Activated T-cell treated with anti-CD3 and anti-CD28 coated beads for 4 hours (primary cell): ENCODE results near the gene TARS3.
"Not testable (repeated sequence)": the region's sequence is repeated elsewhere in the genome, so short reads cannot be mapped to it uniquely, and the experiment has no call there.

Experiments used
- DNase-seq: peaks from one replicate; pipeline ENCODE4 v3.0.0-alpha.2; 2020

The TARS3 gene

DNA sequence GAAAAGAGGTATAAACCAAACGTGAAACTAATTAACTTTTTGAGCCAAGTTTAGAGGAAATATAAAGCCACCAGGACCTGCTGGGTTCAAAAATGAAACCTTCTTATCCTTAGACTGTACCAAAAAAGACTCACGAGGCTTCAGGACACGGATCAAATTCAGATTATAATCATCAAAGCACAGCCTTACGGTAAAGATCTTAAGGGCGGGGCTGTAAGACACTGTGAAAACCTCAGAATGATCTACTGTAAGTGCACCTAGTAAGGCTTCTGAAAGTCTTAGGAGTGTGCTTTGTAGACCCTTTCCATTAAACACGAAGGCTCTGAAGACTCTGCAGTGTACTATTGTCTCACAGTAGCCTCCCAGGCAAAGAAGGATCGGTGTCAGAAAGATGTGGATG, 26.8 kb downstream of the TARS3 start:
- DNase-seq, result no peak

DNA sequence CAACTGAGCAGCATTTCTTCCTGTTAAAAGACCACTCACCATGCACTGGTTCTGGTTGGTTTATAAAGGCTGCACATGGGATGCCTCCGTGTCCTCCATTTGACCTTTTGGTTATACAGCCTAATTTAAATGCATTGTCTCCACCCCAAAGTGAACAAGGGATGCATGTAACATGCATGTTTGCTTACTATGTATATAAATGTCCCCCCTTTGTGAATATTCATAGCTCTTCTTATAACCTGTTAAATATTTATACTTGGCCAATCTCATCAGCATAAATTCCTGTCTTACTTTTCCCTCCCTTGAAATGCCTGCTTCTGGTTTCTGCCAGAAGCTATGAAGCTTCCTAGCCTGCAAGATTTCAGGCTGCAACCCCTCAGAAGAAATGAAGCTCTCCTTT, 27.4 kb downstream of the TARS3 start:
- DNase-seq, result no peak

DNA sequence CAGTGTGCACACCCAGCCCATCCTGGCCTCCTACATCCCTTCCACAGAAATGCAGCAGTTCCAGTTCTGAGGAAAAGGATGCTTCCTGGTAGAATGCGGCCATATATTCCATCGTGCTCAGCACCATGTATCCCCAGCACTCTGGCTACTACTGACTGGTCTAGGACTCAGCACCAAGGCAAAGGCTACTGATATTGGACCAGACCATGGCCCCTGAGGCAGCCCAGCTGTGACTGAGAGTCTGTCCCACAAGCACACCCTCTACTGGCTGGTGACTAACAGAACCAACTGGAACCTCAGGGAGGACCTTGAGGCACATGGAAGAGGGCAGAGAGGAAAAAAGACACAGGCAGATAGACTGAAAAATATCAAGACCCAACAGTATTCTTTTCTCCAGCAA, 30.0 kb downstream of the TARS3 start:
- no peak for DNase-seq

DNA sequence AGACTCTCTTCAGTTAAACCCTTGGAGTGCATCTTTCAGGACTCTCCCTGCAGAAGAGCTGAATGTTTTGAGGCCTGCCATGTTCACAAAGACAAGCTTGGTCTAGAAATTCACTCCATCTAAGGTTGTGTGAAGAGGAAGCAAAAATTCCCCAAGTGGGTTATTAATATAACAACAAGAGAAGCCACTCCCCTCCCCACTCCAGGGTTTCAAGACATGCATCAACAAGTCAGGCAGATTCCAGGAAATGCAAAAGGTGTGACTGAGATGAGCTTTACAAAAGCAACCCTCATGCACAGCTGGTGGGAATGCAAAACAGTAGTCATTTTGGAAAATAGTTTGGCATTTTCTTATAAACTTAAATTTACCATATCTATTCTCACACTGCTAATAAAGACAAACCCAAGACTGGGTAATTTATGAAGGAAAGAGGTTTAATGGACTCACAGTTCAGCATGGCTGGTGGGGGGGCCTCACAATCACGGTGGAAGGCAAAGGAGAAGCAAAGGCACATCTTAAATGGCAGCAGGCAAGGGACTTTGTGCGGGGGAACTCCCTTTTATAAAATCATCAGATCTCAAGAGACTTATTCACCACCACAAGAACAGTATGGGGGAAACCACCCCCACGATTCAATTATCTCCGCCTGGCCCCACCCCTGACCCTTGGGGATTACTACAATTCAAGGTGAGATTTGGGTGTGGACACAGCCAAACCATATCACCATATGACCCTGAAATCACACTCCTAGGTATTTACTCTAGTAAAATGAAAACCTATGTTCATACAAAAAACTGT, 31.3 kb downstream of the TARS3 start:
- no peak for DNase-seq

DNA sequence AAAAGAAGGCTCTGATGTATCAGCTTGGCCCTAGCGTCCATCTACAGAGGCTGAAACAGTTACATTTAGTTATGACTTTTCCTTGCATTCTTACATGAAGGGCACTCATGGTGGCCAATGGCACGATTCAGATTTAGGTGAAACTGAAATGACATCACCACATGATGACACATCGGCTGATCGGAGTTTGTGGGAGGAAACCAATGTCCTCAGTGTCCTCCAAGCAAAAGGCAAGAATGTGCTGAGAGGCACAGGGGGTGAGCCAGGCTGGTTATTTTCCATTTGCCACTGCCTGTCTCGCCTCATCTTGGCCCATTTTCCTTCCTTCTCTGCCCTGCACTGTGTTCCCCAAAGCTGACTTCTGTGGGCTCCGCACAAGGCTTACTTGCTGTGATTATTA, 34.4 kb downstream of the TARS3 start:
- DNase-seq, result no peak

DNA sequence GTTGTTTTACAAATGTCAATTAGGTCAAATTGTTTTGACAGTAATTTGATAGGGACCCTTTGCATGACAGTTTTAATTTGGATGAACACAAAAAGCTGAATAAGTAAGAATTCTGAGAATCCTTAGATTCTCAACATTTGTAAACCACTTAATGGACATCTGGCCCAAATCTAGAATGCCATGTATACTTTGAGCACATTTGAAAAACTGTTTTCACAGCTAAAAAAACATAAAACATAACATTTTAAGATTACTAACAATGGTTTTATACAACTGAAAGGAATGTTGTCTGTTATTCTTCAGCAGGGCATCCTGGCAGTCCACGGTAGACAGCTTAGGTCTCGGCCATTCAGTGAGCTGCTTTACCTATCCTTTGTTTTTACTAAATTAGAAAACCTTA, 37.6 kb downstream of the TARS3 start:
- no peak for DNase-seq

DNA sequence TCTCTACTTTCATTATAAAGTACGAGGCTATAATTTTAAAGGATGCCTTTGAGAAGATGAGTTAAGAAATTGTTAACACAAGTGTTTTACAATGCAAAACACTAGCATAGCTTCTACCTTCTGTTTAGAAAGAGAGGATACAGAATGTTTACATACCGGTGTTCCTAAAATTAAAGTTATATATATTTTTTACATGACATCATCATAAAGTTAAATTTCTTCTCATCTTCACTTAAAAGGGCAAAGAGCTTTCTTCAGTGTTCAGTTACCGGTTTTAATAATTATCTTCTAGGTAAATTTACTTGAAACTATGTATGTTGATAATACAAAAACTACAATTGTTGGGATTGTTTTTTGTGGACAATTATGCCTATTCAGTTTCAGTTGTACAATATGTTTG, 39.4 kb downstream of the TARS3 start:
- DNase-seq, result no peak

DNA sequence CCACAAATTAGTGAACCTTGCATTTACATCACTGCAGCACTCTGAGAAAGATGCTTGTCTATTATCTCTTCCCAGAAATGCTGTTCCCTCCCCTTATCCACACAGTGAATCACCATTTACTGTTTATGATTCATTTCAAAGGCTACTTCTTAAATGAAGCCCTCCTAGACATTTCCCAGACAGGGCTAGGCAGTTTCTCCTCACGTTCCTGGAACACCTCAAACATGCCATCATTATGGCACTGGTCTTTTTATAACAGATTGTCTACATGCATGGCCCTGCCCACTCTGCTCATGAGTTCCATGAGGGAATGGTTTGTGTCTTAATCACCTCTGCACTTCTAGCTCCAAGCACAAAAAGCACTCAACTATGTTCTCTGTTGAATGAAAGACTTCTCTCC, 39.9 kb downstream of the TARS3 start:
- DNase-seq, result no peak

DNA sequence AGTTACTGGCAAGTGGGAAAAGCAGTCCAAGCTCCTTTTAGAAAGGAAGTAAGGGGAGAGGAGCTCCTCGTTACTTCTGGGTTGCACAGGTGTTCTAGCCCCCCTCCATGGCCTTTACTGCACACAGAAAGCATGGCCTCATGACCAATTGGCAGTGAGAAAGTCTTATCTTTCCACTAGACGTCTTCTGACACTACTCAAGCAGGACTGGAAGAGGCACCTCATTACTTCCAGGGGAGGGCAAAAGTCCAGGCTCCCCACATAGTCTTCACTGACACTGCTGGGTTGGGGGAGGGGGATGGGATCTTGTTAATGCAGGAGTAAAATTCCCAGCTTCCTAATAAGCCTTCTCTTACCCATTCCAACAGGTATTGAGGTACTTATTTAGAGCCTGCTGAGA, 44.5 kb downstream of the TARS3 start:
- no peak for DNase-seq

DNA sequence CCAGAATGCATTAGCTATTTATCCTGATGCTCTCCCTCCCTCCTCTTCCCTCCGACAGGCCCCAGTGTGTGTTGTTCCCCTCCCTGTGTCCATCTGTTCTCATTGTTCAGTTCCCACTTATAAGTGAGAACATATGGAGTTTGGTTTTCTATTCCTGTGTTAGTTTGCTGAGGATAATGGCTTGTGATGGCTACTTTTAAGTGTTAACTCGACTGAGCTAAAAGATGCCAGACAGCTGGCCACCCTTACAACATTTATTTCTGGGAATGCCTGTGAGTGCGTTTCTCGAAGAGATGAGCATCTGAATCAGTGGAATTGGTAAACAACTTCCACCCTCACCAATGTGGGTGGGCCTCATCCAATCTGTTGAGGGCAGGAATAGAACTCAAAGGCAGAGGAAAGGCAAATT, 47.3 kb downstream of the TARS3 start:
- DNase-seq, result no peak

DNA sequence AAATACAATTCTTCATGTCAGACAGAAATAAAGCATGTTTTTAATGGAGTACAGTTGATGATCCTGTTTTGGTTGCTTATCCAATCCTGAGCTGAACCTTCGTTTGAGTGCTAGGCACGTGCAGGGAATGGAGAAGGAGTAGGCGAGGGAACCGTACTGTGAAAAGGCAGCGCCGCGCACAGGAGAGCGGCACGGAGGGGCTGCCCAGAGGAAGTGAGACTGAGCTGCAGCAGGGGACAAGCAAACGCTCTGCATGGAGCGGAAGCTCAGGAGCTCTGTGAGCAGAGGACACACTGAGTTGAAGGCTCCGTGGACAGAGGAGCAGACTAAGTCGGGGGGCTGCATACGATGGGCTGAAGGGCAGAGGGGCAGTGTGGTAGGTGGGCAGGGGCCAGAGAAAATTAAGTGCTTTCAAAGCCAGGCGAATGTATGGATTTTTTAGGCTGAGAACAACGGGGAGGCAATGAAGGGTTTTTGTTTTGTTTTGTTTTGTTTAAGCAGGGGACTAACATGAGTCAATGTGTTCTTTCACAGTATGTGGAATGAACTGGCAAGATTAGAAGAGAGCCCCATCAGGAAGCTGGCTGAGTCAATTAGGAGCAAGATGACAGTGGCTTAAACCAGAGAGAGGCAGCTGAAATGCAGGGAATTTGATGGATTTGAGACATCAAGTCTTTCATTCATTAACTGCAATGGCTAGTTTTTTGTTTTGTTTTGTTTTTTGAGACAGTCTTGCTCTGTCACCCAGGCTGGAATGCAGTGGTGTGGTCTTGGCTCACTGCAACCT, 48.3 kb downstream of the TARS3 start:
- no peak for DNase-seq

DNA sequence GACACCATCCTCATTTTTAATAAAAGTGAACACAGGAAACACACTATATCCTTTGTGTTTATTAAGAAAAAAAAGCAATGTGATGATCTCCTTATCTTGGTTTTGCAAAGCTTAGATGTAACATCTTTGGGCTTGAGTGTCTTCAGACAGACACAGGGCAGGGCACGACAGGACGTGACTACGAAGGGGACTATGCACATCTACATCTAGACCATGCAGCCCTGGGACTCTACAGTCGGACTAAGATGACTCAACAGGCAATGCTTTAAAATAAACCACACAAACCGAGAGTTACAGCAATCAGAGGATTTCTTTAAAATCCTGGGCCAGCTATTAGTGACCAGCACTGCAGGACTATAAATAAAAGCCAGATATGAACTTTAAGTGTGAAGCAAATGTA, 49.3 kb downstream of the TARS3 start:
- DNase-seq, result no peak

DNA sequence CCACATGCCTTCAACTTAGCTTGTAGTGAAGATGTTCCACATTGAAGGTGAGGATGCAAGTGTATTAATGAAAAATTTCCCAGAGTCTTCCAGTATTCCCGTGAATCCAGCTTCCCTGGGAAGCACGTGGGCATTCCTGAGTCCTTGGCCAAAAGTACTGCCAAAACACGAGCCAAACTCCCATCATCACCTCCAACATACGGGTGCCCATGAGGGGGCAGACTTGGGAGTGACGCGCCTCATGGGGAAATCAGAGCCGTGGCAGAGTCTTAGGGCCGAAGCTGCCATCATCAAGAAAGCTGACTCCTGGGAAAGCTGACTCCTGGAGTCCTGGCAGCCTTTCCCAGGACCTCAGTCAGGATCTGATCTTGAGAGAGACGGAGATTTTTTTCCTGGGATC, 52.0 kb downstream of the TARS3 start:
- DNase-seq, result no peak

DNA sequence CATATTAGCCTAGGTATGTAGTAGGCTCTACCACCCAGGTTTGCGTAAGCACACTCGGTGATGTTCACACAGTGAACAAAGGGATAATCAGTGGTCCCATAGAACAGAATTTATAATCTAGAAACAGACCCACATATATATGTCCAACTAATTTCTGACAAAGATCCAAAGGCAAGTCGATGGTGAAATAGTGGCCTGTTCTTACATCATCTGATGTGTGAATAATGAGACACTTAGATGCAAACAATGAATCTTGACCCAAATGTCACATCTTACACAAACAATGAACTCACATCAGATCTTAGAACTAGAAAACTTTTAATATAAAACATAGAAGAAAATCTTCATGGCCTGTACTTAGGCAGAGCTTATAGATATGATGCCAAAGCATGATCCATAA, 54.5 kb downstream of the TARS3 start:
- DNase-seq, result no peak

DNA sequence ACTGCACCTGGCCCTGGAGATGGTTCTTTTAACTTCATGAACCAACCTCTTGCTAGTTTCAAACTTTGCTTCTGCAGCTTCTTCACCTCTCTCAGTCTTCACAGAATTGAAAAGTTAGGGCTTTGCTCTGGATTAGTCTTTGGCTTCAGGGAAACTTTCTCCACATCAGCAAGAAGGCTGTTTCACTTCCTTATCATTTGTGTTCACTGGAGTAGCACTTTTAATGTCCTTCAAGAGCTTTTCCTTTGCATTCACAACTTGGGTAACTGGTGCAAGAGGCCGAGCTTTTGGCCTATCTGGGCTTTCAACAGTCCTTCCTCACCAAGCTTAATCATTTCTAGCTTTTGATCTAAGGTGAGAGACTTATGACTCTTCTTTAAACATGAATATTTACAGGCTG, 56.4 kb downstream of the TARS3 start:
- no peak for DNase-seq

DNA sequence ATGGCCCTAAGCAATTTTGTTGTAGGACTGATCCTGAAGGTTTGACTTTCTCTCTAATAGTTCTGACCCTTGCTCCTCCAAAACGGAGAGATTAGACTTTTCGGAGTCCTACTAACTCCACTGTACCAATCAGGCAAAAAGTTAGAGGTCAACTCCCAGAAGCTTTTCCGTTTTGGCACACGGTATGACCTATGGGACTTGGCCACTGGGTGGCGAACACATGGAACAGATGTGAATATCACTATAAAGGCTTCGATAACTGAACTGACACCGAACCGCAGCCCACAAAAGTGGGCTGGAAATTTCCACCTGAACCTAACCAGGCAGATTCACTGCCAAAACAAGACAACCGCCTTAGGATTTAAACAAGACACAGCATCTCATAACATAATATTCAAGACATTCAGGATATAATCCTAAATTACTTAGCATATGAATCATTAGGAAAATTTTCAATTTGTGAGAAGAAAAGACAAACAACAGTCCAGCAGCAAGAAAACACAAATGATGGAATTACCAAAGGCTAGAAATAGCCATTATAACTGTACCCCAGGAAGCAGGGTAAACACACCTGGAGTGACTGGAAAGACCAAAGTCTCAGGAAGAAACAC, 59.9 kb downstream of the TARS3 start:
- no peak for DNase-seq

DNA sequence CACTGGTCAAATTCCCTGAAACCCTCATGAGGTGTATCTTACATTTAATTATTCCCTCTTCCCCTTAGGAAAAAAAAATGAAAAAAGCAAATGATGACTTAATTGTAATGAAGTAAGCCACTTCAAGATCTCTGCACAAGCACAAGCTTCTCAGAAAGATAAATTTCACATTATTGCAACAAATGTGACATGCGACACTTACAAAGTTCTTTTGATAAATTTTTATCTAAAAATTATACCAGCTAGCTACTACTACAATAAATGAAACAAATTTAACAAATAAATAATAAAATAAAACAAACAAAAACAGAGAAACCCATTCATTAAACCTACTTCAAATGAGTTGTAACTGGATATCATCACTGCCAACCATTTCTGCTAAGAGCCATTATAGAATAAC, 62.1 kb downstream of the TARS3 start:
- no peak for DNase-seq

DNA sequence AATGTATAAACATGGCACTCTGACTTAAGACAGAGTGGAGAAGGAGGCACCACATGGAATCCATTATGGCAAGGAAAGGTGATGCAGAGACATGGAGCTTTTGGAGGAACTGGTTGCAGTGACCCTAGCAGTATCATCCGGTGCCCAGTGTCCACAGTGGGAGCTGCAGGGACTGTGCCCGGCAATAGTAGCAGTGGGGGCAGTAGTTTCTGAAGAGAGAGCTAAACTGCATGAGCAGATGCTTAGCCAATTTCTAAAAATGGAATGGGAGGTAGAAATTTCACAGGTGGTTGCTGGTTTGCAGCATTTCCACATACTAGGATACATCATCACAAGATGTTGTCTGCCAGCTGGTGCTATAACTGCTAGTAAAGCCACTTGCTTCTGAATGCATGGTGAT, 64.3 kb downstream of the TARS3 start:
- DNase-seq, result no peak

DNA sequence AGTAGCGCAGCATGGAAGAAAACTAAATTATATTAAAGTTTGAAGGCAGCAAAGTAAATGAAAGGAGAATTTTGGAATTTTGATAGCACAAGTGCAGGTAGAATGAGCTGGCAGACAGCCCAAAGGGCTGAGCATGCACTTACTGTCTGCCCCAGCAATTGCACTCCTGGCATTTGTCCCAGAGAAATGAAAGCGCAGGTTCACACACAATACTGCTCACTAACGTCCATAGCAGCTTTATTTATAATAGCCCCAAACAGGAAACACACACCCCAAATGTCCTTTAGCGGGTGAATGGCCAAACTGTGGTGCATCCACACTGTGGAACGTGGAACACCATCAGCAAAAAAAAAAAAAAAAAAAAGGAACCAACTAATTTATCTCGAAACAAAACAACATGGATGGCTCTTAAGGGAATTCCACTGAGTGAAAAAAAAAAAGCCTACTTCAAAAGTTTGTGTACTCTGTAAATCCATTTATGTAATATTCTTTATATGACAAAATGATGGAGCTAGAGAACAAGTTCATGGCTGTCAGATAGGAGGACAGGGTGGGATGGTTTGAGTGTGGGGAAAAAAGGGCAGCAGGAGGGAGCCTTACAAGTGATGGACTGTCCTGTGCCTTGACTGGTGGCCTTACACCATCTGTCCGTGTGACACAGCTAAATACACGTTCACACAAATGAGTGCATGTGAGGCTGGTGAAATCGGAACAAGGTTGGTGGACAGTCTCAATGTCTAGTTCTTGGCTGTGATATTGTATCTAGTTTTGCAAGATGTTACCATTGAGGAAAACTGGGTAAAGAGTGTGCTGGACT, 66.1 kb downstream of the TARS3 start:
- no peak for DNase-seq

DNA sequence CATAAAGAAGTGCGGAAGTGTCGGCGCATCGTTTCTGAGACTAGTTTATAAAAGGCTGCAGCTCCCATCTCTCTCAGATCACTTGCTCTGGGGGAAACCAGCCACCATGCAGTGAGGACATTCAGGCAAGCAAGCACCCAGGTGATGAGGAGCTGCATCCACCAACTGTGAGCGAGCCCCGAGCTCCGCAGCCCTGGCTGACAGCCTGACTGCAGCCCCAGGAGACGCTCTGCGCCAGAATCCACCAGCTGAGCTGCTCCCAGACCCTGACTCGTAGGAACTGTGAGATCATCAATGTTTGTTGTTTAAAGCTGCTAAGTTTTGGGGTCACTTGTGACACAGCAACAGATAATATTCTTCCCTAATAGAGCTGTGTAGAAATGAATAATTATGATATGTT, 67.1 kb downstream of the TARS3 start:
- DNase-seq, result no peak

DNA sequence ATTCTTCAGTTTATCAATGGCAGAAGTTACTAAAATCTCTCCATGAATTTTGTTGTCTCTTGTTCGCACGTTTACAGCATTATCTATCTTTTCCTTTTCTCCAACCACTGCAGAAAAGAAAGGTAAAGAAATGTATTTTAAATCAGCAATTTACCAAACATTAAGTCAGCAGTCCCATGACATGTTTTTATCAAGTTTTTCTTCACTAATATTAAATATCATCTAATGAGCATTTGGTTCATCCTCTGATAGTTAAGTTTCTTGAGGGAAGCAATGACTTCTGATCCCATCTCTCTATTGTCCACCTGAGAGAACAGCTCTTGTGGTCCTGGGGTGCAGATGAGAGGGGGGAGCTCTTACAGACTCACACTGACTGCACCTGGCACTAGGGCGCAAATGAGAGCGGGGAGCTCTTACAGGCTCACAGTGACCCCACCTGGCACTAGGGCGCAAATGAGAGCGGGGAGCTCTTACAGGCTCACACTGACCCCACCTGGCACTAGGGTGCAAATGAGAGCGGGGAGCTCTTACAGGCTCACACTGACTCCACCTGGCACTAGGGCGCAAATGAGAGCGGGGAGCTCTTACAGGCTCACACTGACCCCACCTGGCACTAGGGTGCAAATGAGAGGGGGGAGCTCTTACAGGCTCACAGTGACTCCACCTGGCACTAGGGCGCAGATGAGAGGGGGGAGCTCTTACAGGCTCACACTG, 69.5 kb downstream of the TARS3 start:
- not testable (repeated sequence) for DNase-seq

DNA sequence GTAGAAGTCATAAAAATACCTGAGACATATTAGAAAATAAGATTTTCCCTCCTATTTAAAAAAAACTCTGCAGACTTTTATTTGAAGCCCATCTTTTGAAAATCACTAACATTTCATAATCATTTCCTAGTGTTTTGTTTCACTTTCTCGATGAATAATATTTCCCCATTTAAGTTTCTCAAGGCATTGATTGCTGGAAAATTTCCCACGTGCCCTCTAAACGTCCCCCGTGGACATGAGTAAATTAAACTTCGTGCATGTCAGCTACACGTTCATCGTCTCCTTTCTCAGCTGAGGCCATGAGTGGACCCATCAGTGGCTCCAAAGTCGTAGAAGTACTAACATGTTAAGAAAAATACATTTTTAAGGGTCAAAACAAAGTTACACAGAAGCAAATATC, 70.1 kb downstream of the TARS3 start:
- DNase-seq, result no peak
